Endothelial cell of umbilical vein (primary cell): ENCODE data around the gene GALNT12. TPM values are rescaled to one million over a fixed set of nuclear protein-coding genes. Genes with fewer than 3 reads are reported as not detected.
A peak's percentile ranks its signal among the peaks of the same experiment; 100 is the strongest.

Experiments
- BruUV-seq: library from RNA; stranded (reverse); fragments of 400-500 nt; replicated peaks from 2 replicates; lab custom pipeline; 2021; lab: Mats Ljungman, UMichigan
- CTCF ChIA-PET: fragments of 300-600, 350-600 bp; sonication (Branson Sonifier 250); formaldehyde crosslinking; loops from one replicate; lab custom pipeline; 2021; ENCODE audit warnings: antibody characterized with exemption, inconsistent platforms; lab: Charles Lee
- POLR2A ChIA-PET: fragments of 300-600, 350-600 bp; sonication (Branson Sonifier 250); formaldehyde crosslinking; loops from one replicate; lab custom pipeline; 2021; ENCODE audit warnings: antibody characterized with exemption, inconsistent platforms; lab: Charles Lee
- DNase-seq: peaks from one replicate; pipeline ENCODE4 v3.0.0-alpha.2; 2011; ENCODE audit warnings: low read depth, low spot score
- FAIRE-seq: peaks from 2 replicates; lab custom pipeline; 2011; peaks lifted over from hg19 to GRCh38; lab: Jason Lieb, UNC
- H2AFZ ChIP-seq: 2 replicates; pipeline ENCODE4 v1.6.0; 2012; ENCODE audit warnings: low read depth, low read length, control low read depth, inconsistent platforms
- H3K27ac ChIP-seq: 2 replicates; pipeline ENCODE4 v1.5.1; 2011; ENCODE audit warnings: low read depth, mild to moderate bottlenecking, control low read depth, low read length, moderate library complexity; ENCODE audit not compliant: insufficient read depth
- H3K27me3 ChIP-seq, 2 experiments: 2 replicates each; pipeline versions ENCODE4 v1.6.0 to v1.6.1; 2011; ENCODE audit warnings: low read length in 2 of 2, mixed read lengths in 1 of 2; ENCODE audit not compliant: control insufficient read depth in 2 of 2, insufficient read depth in 2 of 2
- H3K36me3 ChIP-seq, 2 experiments: 2 replicates in 1 of 2; 3 replicates in 1 of 2; pipeline ENCODE4 v1.5.1; 2011; ENCODE audit warnings: low read length in 2 of 2, mild to moderate bottlenecking in 1 of 2, moderate library complexity in 1 of 2; ENCODE audit not compliant: control insufficient read depth in 2 of 2, insufficient read depth in 2 of 2; ENCODE audit errors: extremely low read depth in 1 of 2
- H3K4me1 ChIP-seq: 3 replicates; pipeline ENCODE4 v1.5.1; 2011; ENCODE audit warnings: mild to moderate bottlenecking, low read length; ENCODE audit not compliant: control insufficient read depth, insufficient read depth; ENCODE audit errors: extremely low read depth
- H3K4me2 ChIP-seq: 2 replicates; pipeline ENCODE4 v1.6.1; 2011; ENCODE audit warnings: low read length, control low read depth, mixed read lengths; ENCODE audit not compliant: insufficient read depth
- H3K4me3 ChIP-seq, 3 experiments: fragments of 200-600 bp in 1 of 3; sonication (generic), shearing (Covaris generic) in 1 of 3; replicated peaks in 1 of 3; 2 replicates each; pipeline ENCODE4 v1.5.1; 2011 to 2016; ENCODE audit warnings: control low read depth in 3 of 3, low read length in 3 of 3, mild to moderate bottlenecking in 2 of 3, inconsistent platforms in 1 of 3, low read depth in 1 of 3, moderate library complexity in 1 of 3; ENCODE audit not compliant: insufficient read depth in 1 of 3
- H3K79me2 ChIP-seq: 2 replicates; pipeline ENCODE4 v1.6.0; 2012; ENCODE audit warnings: low read length, inconsistent platforms; ENCODE audit not compliant: control insufficient read depth, insufficient read depth
- H3K9ac ChIP-seq: replicated peaks from 2 replicates; pipeline ENCODE3; 2011; ENCODE audit warnings: low read length, control low read depth; ENCODE audit not compliant: insufficient read depth; ENCODE audit errors: extremely low read depth
- H3K9me1 ChIP-seq: replicated peaks from 3 replicates; pipeline ENCODE4 v1.6.0; 2011; ENCODE audit warnings: mild to moderate bottlenecking, low read length; ENCODE audit not compliant: control insufficient read depth, insufficient read depth; ENCODE audit errors: extremely low read depth
- H3K9me3 ChIP-seq: replicated peaks from 2 replicates; pipeline ENCODE4 v1.5.1; 2012; ENCODE audit warnings: low read length, inconsistent platforms; ENCODE audit not compliant: control insufficient read depth, insufficient read depth
- H4K20me1 ChIP-seq: replicated peaks from 2 replicates; pipeline ENCODE3; 2011; ENCODE audit warnings: mild to moderate bottlenecking, low read length; ENCODE audit not compliant: control insufficient read depth, insufficient read depth; ENCODE audit errors: extremely low read depth
- CTCF ChIP-seq, 2 donors: IDR thresholded peaks; 1 replicate in 1 of 2; 2 replicates in 1 of 2; pipeline ENCODE4 v1.5.1; 2011; ENCODE audit warnings: low read length in 2 of 2, mild to moderate bottlenecking in 2 of 2, moderate library complexity in 2 of 2, control low read depth in 1 of 2, inconsistent platforms in 1 of 2, low read depth in 1 of 2; ENCODE audit not compliant: insufficient read depth in 1 of 2; ENCODE audit errors: extremely low read depth in 1 of 2
- GATA2 ChIP-seq: IDR thresholded peaks from 2 replicates; pipeline ENCODE4 v1.7.0; 2011; ENCODE audit warnings: low read depth, mild to moderate bottlenecking, moderate library complexity, mixed read lengths, low read length; ENCODE audit not compliant: insufficient read length, insufficient read depth
- JUN ChIP-seq: IDR thresholded peaks from 2 replicates; pipeline ENCODE4 v1.6.1; 2011; ENCODE audit warnings: borderline replicate concordance, low read depth; ENCODE audit not compliant: insufficient read length, insufficient read depth
- MAX ChIP-seq: IDR thresholded peaks from 2 replicates; pipeline ENCODE4 v1.6.1; 2011; ENCODE audit not compliant: insufficient read depth, insufficient read length
- POLR2A ChIP-seq: IDR thresholded peaks from 2 replicates; pipeline ENCODE4 v1.6.1; 2012; ENCODE audit warnings: low read depth, mild to moderate bottlenecking, control low read depth, low read length
- dilution Hi-C: fragments of 300-500 bp; cut with MboI; formaldehyde crosslinking; loops from one replicate; pipeline ENCODE4 v1.15.0; 2019; ENCODE audit warnings: low sequenced_read_pairs; ENCODE audit not compliant: extremely low pct_ligation_motif_present
- intact Hi-C: fragments of 100-400 bp; cut with micrococcal nuclease; formaldehyde crosslinking; loops from one replicate; pipeline ENCODE4 v1.10.0; 2022
- polyA plus RNA-seq, 4 experiments: library from polyadenylated mRNA; depleted of rRNA in 3 of 4; stranded (reverse) in 3 of 4; unstranded in 1 of 4; fragments of >200 nt; gene quantifications; 2 replicates each; pipeline versions ENCODE4 v1.2.1 to v1.2.3, GENCODE V29; 2011 to 2012; ENCODE audit warnings: missing spikeins in 1 of 4
- total RNA-seq: library from RNA; stranded (reverse); gene quantifications from 2 replicates; pipeline ENCODE4 v1.2.3, GENCODE V29; 2021

The GALNT12 gene
- total and polyA plus RNA-seq, 2 donors (not counting 3 experiments of a cell fraction or from before 2014, with no cell fraction given) = 0.26 to 0.44 TPM

- Histone ChIP-seq H3K4me1 (no peaks in the 10 kb centered on the region), H3K4me3 (no peak overlapping the region), H3K9ac (no peak overlapping the region), H3K4me2 (no peak overlapping the region), H3K9me1 (no peaks in the 10 kb centered on the region), H3K79me2 (no peaks in the 10 kb centered on the region), H4K20me1 (no peaks in the 10 kb centered on the region), H3K27me3 (no peaks in the 10 kb centered on the region), H3K27ac (no peak overlapping the region), H3K9me3 (no peaks in the 10 kb centered on the region), H3K36me3 (no peaks in the 10 kb centered on the region), H2AFZ (peak overlapping the region; percentile 8)
- dilution Hi-C loops = no loop called here
- BruUV-seq = no TSS peak
- DNase-seq (peak; percentile 80), FAIRE-seq (peak; percentile 96)
- CTCF ChIA-PET = interaction anchor here (0.6 to 8.7 kb wide), 40 partner anchors 8 to 1047 kb away, joined by 3 to 181 read pairs (median 4); partner anchors contain the start of gene TGFBR1
- intact Hi-C loops = loop anchor here (1.0 to 5.0 kb wide), 5 partner anchors 127 to 531 kb away; partner anchors contain the start of gene SEC61B
- TF ChIP-seq MAX (no peak), JUN (no peak), GATA2 (no peak), CTCF (IDR thresholded peaks at IDR 0.05; ENCODE audit: extremely low read depth in 1 of 2, insufficient read depth in 1 of 2, low read depth in 1 of 2, low read length in 2 of 2) (peak; percentile 93 to 94), POLR2A (no peak)
- POLR2A ChIA-PET = no interaction called here
Observed at GRCh38 chr9:98848450-98849149, 41.1 kb downstream of the GALNT12 start.
